OCI-LY3 (cell line): ENCODE measurements around the gene MAP2K3.

Experiments
- H2AFZ ChIP-seq: fragments of 200-600, 300-600 bp; shearing (Covaris generic); 2 replicates; pipeline ENCODE4 v1.6.0; 2014; ENCODE audit warnings: antibody characterized with exemption, low read depth, low read length
- H3K27ac ChIP-seq: fragments of 200-600, 300-600 bp; sonication (generic); 2 replicates; pipeline ENCODE4 v1.5.1; 2014; ENCODE audit warnings: mild to moderate bottlenecking, low read length, moderate library complexity, mixed read lengths
- H3K27me3 ChIP-seq: fragments of 200-600, 300-600 bp; sonication (generic); 2 replicates; pipeline ENCODE4 v1.6.1; 2014; ENCODE audit warnings: low read depth, low read length, mixed read lengths
- H3K36me3 ChIP-seq: fragments of 200-600, 300-600 bp; sonication (generic); replicated peaks from 2 replicates; pipeline ENCODE3; 2014; ENCODE audit warnings: low read depth, low read length, mixed read lengths
- H3K4me1 ChIP-seq: fragments of 300-600, 200-600 bp; sonication (generic); 2 replicates; pipeline ENCODE4 v1.6.1; 2014; ENCODE audit warnings: low read length, mixed read lengths
- H3K4me2 ChIP-seq: fragments of 200-600, 300-600 bp; sonication (generic); 2 replicates; pipeline ENCODE4 v1.6.1; 2014; ENCODE audit warnings: low read length, mixed read lengths
- H3K4me3 ChIP-seq: fragments of 300-600, 200-600 bp; sonication (generic); 2 replicates; pipeline ENCODE4 v1.5.1; 2014; ENCODE audit warnings: antibody characterized with exemption, mild to moderate bottlenecking, low read length, moderate library complexity
- H3K79me2 ChIP-seq: fragments of 300-600, 200-600 bp; shearing (Covaris generic); 2 replicates; pipeline ENCODE4 v1.6.1; 2014; ENCODE audit warnings: mild to moderate bottlenecking, low read length, mixed read lengths
- H3K9ac ChIP-seq: fragments of 300-600, 200-600 bp; shearing (Covaris generic); 2 replicates; pipeline ENCODE4 v1.6.0; 2014; ENCODE audit warnings: mild to moderate bottlenecking, low read length, moderate library complexity
- H3K9me3 ChIP-seq: fragments of 200-600, 300-600 bp; shearing (Covaris generic); 2 replicates; pipeline ENCODE4 v1.6.1; 2014; ENCODE audit warnings: low read length, mixed read lengths; ENCODE audit not compliant: insufficient read depth
- H4K20me1 ChIP-seq: fragments of 200-600, 300-600 bp; sonication (generic); 2 replicates; pipeline ENCODE4 v1.6.1; 2016; ENCODE audit warnings: low read length, mixed read lengths; ENCODE audit not compliant: insufficient read depth
- CTCF ChIP-seq: fragments of 200-600, 300-600 bp; sonication (generic); IDR thresholded peaks from 2 replicates; pipeline ENCODE4 v1.5.1; 2014; ENCODE audit warnings: antibody characterized with exemption, low read length, low read depth
- EZH2phosphoT487 ChIP-seq: fragments of 200-600 bp; shearing (Covaris generic); IDR thresholded peaks from 2 replicates; pipeline ENCODE4 v1.6.1; 2018; ENCODE audit warnings: antibody characterized with exemption, mixed run types, low read depth

Gene MAP2K3

GRCh38 chr17:21291862-21292261, 7.4 kb downstream of the MAP2K3 start:
- peaks cover 25% of the 10 kb centered on the region for H3K79me2 ChIP-seq
- H3K36me3 ChIP-seq, result no peaks in the 10 kb centered on the region
- TF ChIP-seq EZH2phosphoT487 (no peak), CTCF (no peak)
- H3K4me2 ChIP-seq, result no peak overlapping the region
- no peak overlapping the region for H3K4me3 ChIP-seq
- no peak overlapping the region for H3K9ac ChIP-seq
- H2AFZ ChIP-seq, result no peak overlapping the region
- H3K9me3 ChIP-seq, result no peaks in the 10 kb centered on the region
- no peaks in the 10 kb centered on the region for H3K27me3 ChIP-seq
- H4K20me1 ChIP-seq, result no peaks in the 10 kb centered on the region; the same call in 1 of the 2 replicates
- H3K27ac ChIP-seq, result no peak overlapping the region
- H3K4me1 ChIP-seq, result peaks cover 25% of the 10 kb centered on the region

GRCh38 chr17:21292867-21293830, 8.6 kb downstream of the MAP2K3 start:
- no peak overlapping the region for H3K27ac ChIP-seq
- H3K4me3 ChIP-seq, result no peak overlapping the region
- H3K9ac ChIP-seq, result no peak overlapping the region
- H4K20me1 ChIP-seq, result no peaks in the 10 kb centered on the region; the same call in 1 of the 2 replicates
- H3K79me2 ChIP-seq, result peaks cover 17% of the 10 kb centered on the region
- H3K9me3 ChIP-seq, result no peaks in the 10 kb centered on the region
- peaks cover 14% of the 10 kb centered on the region for H3K4me1 ChIP-seq
- no peaks in the 10 kb centered on the region for H3K36me3 ChIP-seq
- no peaks in the 10 kb centered on the region for H3K27me3 ChIP-seq
- no peak overlapping the region for H3K4me2 ChIP-seq
- no peak overlapping the region for H2AFZ ChIP-seq
- no peak for TF ChIP-seq EZH2phosphoT487
- no peak for TF ChIP-seq CTCF

- peaks cover 7% of the 10 kb centered on the region for H3K4me1 ChIP-seq
- no peaks in the 10 kb centered on the region for H3K27me3 ChIP-seq
- H2AFZ ChIP-seq, result no peak overlapping the region
- no peak overlapping the region for H3K4me2 ChIP-seq
- no peak overlapping the region for H3K9ac ChIP-seq
- H3K36me3 ChIP-seq, result no peaks in the 10 kb centered on the region
- H3K79me2 ChIP-seq, result peaks cover 14% of the 10 kb centered on the region
- no peak overlapping the region for H3K4me3 ChIP-seq
- H3K9me3 ChIP-seq, result no peaks in the 10 kb centered on the region
- TF ChIP-seq EZH2phosphoT487, result no peak
- no peak for TF ChIP-seq CTCF
- H3K27ac ChIP-seq, result no peak overlapping the region
- no peaks in the 10 kb centered on the region; the same call in 1 of the 2 replicates for H4K20me1 ChIP-seq
These were observed 9.3 kb downstream of the MAP2K3 start for GRCh38 chr17:21293831-21294210.

GRCh38 chr17:21294321-21295035, 10.0 kb downstream of the MAP2K3 start:
- H2AFZ ChIP-seq, result no peak overlapping the region
- H3K4me2 ChIP-seq, result no peak overlapping the region
- H3K36me3 ChIP-seq, result no peaks in the 10 kb centered on the region
- peaks cover under 1% of the 10 kb centered on the region; the same call in 1 of the 2 replicates for H3K4me1 ChIP-seq
- peaks cover 8% of the 10 kb centered on the region; the same call in 1 of the 2 replicates for H3K79me2 ChIP-seq
- H3K27ac ChIP-seq, result no peak overlapping the region
- no peaks in the 10 kb centered on the region; the same call in 1 of the 2 replicates for H4K20me1 ChIP-seq
- no peaks in the 10 kb centered on the region for H3K27me3 ChIP-seq
- H3K9ac ChIP-seq, result no peak overlapping the region
- no peak for TF ChIP-seq EZH2phosphoT487
- no peak for TF ChIP-seq CTCF
- no peaks in the 10 kb centered on the region for H3K9me3 ChIP-seq
- H3K4me3 ChIP-seq, result no peak overlapping the region
